Hepatocyte (in vitro differentiated cells): Measurements from ENCODE around the gene TMEM209.

Experiments
- EZH2phosphoT487 ChIP-seq: fragments of 200-600 bp; sonication (generic); IDR thresholded peaks from one replicate; pipeline ENCODE4 v1.6.1; 2018; ENCODE audit warnings: antibody characterized with exemption, mild to moderate bottlenecking, low read depth, moderate library complexity; ENCODE audit not compliant: unreplicated experiment, severe bottlenecking
- TF ChIP-seq, protein P1 (sequence below): fragments of 200-600 bp; sonication (generic); IDR thresholded peaks from 2 replicates; pipeline ENCODE4 v1.5.1; 2016; ENCODE audit warnings: antibody characterized with exemption, mild to moderate bottlenecking; ENCODE audit not compliant: poor library complexity

DNA sequence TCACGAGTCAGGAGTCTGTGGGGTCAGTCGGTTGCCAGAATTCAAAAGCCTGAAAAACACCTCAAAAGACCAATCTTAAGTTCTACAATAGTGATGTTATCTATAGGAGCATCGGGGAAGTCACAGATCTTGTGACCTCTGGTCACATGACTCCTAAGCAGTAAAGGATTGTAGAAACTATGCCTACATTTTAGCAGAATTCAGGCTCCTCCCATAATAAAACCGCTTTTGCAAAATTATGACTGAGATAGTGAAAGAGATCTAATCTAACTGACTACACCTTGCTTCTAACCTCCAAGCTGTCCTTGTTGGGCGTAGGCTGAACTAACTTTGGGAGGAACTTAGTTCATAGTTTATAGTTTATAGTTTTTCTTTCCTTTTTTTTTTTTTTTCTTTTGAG, 19.0 kb upstream of the TMEM209 start:
- TF ChIP-seq, protein P1, sequence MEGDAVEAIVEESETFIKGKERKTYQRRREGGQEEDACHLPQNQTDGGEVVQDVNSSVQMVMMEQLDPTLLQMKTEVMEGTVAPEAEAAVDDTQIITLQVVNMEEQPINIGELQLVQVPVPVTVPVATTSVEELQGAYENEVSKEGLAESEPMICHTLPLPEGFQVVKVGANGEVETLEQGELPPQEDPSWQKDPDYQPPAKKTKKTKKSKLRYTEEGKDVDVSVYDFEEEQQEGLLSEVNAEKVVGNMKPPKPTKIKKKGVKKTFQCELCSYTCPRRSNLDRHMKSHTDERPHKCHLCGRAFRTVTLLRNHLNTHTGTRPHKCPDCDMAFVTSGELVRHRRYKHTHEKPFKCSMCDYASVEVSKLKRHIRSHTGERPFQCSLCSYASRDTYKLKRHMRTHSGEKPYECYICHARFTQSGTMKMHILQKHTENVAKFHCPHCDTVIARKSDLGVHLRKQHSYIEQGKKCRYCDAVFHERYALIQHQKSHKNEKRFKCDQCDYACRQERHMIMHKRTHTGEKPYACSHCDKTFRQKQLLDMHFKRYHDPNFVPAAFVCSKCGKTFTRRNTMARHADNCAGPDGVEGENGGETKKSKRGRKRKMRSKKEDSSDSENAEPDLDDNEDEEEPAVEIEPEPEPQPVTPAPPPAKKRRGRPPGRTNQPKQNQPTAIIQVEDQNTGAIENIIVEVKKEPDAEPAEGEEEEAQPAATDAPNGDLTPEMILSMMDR = no peak
- TF ChIP-seq EZH2phosphoT487 = no peak
